Hematopoietic multipotent progenitor cell treated with erythropoietin and hydrocortisone succinate and interleukin-3 and kit ligand, for 6 days (in vitro differentiated cells): ENCODE data around the gene XPO6.
"Not testable (repeated sequence)": the region's sequence is repeated elsewhere in the genome, so short reads cannot be mapped to it uniquely, and the experiment has no call there.

Source experiments
- DNase-seq: peaks from one replicate; pipeline ENCODE4 v3.0.0-alpha.2; 2015

The XPO6 gene

GRCh38 chr16:28211758-28212531, at the start of gene XPO6:
Gene XPO6, minus strand, starts transcription at chr16:28211965. Its CDS starts 597 bp downstream, at chr16:28211368.
- DNase-seq: peak; percentile 96

GRCh38 chr16:28260193-28260592, 48.4 kb upstream of the XPO6 start:
- DNase-seq: no peak

- no peak for DNase-seq
Measured at GRCh38 chr16:28259781-28260150, 48.0 kb upstream of the XPO6 start.

- no peak for DNase-seq
Measured at GRCh38 chr16:28259091-28259780, 47.5 kb upstream of the XPO6 start.

GRCh38 chr16:28258567-28258966, 46.8 kb upstream of the XPO6 start:
- no peak for DNase-seq

GRCh38 chr16:28257256-28257655, 45.5 kb upstream of the XPO6 start:
- DNase-seq: no peak

GRCh38 chr16:28255838-28256237, 44.1 kb upstream of the XPO6 start:
- no peak for DNase-seq

- DNase-seq: no peak
Measured at GRCh38 chr16:28254158-28254557, 42.4 kb upstream of the XPO6 start.

GRCh38 chr16:28250999-28251398, 39.2 kb upstream of the XPO6 start:
- no peak for DNase-seq

GRCh38 chr16:28249483-28249882, 37.7 kb upstream of the XPO6 start:
- DNase-seq: not testable (repeated sequence)

GRCh38 chr16:28241924-28242323, 30.2 kb upstream of the XPO6 start:
- no peak for DNase-seq

- DNase-seq: peak; percentile 38
Measured at GRCh38 chr16:28237754-28238357, 26.1 kb upstream of the XPO6 start.

- DNase-seq: no peak
Measured at GRCh38 chr16:28231763-28232162, 20.0 kb upstream of the XPO6 start.

- not testable (repeated sequence) for DNase-seq
Measured at GRCh38 chr16:28223909-28224308, 12.1 kb upstream of the XPO6 start.

GRCh38 chr16:28219777-28220176, 8.0 kb upstream of the XPO6 start:
- DNase-seq: not testable (repeated sequence)

- DNase-seq: no peak
Measured at GRCh38 chr16:28219282-28219681, 7.5 kb upstream of the XPO6 start.

- peak; percentile 85 for DNase-seq
Measured at GRCh38 chr16:28218109-28218508, 6.3 kb upstream of the XPO6 start.

- DNase-seq: no peak
Measured at GRCh38 chr16:28217326-28217725, 5.6 kb upstream of the XPO6 start.

GRCh38 chr16:28213396-28213795, 1.6 kb upstream of the XPO6 start:
- no peak for DNase-seq

GRCh38 chr16:28212532-28212873, 738 bp upstream of the XPO6 start:
- DNase-seq: no peak

- DNase-seq: peak; percentile 82
Measured at GRCh38 chr16:28210979-28211588, 681 bp downstream of the XPO6 start.

- DNase-seq: peak; percentile 89
Measured at GRCh38 chr16:28210264-28210663, 1.5 kb downstream of the XPO6 start.

GRCh38 chr16:28208824-28209223, 2.9 kb downstream of the XPO6 start:
- DNase-seq: no peak

- DNase-seq: no peak
Measured at GRCh38 chr16:28208131-28208530, 3.6 kb downstream of the XPO6 start.
